ENCODE data around the gene SF3A1.
"Not testable (repeated sequence)": the region's sequence is repeated elsewhere in the genome, so short reads cannot be mapped to it uniquely, and the experiment has no call there.

The SF3A1 gene, protein sequence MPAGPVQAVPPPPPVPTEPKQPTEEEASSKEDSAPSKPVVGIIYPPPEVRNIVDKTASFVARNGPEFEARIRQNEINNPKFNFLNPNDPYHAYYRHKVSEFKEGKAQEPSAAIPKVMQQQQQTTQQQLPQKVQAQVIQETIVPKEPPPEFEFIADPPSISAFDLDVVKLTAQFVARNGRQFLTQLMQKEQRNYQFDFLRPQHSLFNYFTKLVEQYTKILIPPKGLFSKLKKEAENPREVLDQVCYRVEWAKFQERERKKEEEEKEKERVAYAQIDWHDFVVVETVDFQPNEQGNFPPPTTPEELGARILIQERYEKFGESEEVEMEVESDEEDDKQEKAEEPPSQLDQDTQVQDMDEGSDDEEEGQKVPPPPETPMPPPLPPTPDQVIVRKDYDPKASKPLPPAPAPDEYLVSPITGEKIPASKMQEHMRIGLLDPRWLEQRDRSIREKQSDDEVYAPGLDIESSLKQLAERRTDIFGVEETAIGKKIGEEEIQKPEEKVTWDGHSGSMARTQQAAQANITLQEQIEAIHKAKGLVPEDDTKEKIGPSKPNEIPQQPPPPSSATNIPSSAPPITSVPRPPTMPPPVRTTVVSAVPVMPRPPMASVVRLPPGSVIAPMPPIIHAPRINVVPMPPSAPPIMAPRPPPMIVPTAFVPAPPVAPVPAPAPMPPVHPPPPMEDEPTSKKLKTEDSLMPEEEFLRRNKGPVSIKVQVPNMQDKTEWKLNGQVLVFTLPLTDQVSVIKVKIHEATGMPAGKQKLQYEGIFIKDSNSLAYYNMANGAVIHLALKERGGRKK

DNA sequence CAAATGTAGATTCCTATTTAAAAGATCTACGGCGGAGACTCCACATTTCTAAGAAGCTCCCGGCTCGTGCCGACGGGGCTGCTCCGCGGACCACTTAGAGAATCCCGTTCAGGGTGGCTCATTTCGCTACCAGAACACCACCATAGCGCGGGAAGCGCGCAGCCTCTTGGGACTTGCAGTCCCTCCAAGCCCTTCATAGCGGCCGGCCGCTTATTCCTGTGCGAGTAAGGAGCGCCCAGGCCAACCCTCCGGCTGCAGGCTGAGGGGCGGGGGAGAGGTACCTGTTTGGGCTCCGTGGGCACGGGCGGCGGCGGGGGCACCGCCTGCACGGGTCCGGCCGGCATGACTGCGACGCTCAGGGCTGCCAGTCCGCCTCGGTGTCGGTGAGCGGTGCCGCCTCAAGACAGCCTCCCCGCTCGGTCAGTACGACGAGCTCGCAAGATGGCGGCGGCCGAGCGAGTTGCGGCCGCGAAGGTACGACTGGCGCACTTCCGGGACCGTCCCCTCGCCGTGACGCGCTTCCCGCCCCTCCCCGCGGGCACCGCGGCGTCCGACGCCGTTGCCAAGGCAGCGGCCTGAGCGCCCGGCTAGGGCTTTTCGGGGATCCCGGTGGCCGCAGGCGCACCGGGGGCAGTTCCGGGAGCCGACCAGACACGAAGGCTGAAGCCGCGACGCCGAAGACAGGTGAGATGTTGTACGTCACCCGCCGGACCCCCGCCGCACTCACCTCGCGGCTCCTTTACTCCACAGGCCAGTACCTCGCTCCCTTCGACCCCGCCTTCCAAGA is at the start of gene SF3A1, which contains the start of gene CCDC157:
Gene SF3A1, minus strand, starts transcription at position 446 of the 787 bp plus-strand sequence. Its CDS starts 102 bp downstream, at position 344.
Gene CCDC157, plus strand, starts transcription at position 559 of the 787 bp plus-strand sequence. CDS start 8,994 bp downstream, outside the sequence.
- in situ Hi-C loops (cut with MboI; ENCODE audit: low sequenced_read_pairs): no loop called here

DNA sequence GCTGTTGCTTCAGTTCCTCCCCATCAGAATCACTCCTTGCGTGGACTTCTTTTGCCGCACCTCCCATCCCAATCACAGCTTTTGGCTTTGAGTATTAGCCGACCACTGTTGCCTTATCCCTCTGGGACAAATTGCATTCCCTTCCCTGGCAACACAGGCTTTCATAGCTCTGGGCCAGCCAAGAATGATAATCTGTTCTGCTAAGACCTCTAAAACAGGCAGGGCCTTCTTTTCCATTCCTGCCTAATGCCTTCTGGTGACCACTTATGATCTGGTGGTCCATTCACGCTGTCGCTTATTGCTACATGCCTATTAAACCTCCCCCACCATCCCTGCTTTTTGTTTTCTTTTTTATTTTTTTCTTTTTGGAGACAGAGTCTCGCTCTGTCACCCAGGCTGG is 49.7 kb upstream of the SF3A1 start:
- in situ Hi-C loops (cut with MboI; ENCODE audit: low sequenced_read_pairs): no loop called here

DNA sequence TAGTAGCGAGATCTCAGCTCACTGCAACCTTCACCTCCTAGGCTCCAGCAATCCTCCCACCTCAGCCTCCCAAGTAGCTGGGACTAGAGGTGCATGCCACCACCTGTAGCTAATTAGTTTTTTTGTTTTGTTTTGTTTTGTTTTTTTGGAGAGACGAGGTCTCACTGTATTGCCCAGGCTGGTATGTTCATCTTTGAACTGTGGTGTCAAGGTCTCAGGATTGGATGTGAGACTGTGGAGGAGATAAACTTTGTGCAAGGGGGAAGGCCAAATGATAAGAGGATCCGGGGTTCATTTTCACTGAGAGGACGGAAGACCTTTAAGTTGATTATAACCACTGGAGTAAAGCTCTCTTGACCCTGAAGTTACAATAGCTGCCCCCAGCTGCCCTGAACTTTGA is 49.0 kb upstream of the SF3A1 start:
- in situ Hi-C loops (cut with MboI; ENCODE audit: low sequenced_read_pairs): no loop called here

DNA sequence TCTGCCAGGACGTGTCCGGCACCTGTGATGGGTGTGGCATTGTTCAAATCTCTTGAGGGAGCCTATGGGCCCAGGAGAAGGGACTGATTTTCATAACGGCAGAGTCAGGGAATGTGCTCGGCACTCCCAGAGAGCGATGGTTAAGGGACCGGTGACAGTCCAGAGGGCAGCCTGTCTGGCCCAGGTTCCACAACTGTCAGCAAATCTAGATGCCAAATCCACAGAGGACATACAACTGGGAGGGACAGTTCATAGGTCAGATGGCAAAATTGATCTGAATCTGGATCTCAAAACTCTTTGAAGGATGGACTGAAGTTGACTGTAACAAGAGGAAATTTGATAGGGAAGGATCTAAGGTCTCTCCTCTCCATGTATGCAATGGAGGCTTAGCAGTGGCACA is 47.6 kb upstream of the SF3A1 start:
- in situ Hi-C loops (cut with MboI; ENCODE audit: low sequenced_read_pairs): no loop called here

DNA sequence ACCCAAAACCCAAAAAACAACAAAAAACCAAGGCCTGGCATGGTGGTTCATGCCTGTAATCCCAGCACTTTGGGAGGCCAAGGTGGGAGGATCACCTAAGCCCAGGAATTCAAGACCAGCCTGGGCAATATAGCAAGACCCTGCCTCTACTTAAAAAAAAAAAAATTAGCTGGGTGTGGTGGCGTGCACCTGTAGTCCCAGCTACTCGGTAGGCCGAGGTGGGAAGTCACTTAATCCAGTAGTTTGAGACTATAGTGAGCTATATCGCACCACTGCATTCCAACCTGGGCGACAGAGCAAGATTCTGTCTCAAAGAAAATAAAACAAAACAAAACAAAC is 46.0 kb upstream of the SF3A1 start:
- in situ Hi-C loops (cut with MboI; ENCODE audit: low sequenced_read_pairs): not testable (repeated sequence)

DNA sequence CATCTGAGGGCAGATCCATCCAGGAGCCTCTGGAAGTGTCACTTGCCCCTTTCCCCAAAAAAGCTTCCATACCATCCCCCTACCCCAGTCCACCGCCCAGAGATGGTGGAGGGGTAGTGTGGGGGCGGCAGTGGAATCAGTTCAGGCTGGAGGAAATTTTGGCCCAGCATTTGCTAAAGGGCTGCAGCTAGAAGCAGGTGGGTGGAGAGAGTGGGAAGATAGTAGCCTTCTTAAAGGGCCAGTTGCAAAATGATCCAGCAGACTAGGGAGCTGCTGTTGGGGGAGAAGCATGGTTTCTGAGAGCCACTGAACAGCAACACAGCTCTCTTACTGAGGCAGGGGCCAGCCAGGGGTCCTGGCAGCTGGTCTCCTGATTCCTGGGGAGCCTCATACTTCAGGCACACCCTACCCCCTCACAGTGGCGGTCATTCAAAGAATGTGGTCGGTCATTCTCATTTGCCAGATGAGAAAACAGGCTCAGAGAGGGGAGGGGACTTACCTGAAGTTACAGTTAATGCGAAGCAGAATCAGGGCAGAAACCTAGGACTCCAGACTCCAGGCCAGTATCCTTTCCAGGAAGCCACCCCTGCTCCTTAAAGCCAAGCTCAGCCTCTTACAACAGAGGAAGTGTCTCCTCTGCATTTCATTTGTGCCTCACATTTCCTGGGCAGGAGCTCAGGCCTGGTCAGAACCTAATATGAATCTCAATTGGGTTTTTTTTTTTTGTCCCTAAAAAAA is 45.5 kb upstream of the SF3A1 start:
- in situ Hi-C loops (cut with MboI; ENCODE audit: low sequenced_read_pairs): no loop called here

DNA sequence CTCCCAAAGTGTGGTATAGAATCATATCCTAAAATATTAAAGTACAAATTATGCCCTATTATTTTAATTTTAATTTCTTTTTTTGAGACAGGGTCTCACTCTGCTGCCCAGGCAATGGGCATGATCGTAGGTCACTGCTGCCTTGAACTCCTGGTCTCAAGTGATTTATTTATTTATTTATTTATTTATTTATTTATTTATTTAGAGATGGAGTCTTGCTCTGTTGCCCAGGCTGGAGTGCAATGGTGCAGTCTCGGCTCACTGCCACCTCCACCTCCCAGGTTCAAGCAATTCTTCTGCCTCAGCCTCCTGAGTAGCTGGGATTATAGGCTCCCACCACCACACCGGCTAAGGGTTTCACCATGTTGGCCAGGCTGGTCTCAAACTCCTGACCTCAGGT is 44.3 kb upstream of the SF3A1 start:
- in situ Hi-C loops (cut with MboI; ENCODE audit: low sequenced_read_pairs): not testable (repeated sequence)

DNA sequence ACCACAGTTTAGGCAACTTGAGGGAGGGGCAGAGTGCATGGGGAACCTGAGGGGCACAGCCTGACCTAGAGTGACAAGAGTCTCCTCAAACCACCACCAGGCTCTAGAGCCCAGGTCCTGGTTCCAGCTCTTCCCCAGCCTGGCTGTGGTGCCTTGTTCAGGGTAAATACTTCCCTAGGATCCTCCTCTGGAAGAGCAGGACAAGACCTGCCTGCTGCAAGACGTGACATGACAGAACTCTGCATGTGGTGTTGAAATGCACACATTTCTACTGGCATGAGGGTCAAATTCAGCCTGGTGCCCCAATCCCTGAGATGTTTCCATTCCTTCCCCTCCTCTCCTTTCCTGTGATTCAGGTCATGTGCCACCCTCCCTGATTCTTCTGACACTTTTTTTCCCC is 43.5 kb upstream of the SF3A1 start:
- in situ Hi-C loops (cut with MboI; ENCODE audit: low sequenced_read_pairs): no loop called here

DNA sequence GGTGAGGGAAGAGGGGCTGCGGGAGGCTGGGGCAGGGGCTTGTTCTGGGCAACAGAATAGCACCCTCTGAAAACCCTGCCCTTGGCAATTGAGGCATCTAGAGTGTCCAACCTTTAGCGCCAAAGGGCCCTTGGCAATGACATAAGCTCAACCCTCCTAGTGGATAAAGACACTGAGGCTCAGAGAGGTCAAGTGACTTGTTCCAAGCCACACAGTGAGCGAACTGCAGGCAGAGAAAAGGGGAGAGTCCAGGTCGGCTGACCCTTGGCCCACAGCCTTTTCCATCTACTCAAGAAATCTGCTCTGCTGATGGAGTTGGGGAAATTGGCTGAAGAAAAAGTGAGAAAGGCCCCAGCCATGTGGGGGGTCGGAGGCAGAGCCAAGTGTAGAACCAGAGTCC is 43.0 kb upstream of the SF3A1 start:
- in situ Hi-C loops (cut with MboI; ENCODE audit: low sequenced_read_pairs): loop anchor here (10.0 kb wide), 1 partner anchor 85 kb away; no protein-coding TSS in a partner anchor

DNA sequence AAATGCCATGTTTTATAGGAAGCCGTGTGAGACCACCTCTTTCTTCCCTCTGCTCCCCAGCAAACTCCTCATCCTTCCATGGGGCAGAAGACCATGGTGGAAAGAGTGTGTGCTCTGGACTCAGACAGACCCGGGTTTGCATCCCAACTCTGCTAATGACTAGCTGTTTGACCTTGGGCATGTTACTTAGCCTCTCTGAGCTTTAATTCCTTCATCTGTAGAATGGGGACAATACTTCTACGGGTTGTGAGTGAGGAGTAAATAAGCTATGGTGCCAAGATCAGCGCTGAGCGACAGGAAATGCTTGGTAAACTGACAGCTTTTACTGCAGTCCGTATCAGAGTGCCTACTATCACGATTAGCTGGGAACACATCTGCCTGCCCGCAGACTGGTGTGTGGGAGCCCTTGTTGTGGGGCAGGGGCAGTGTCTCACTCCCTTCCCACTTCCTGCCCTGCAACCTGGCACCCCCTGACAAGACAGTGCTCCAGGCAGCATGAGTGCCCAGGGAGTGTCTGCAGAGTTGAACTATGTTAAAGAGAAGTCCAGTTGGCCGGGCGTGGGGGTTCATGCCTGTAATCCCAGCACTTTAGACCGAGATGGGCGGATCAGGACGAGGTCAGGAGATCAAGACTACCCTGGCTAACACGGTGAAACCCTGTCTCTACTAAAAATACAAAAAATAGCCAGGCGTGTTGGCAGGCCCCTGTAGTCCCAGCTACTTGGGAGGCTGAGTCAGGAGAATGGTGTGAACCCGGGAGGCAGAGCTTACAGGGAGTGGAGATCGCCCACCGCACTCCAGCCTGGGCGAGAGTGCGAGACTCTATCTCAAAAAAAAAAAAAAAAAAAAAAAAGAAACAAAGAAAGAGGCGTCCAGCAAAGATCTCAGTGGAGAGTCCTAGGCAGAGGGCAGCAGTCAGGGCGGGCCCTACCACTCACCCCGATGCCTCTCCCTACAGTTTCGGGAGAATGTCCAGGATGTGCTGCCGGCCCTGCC is 42.3 kb upstream of the SF3A1 start:
- in situ Hi-C loops (cut with MboI; ENCODE audit: low sequenced_read_pairs): loop anchor here (10.0 kb wide), 1 partner anchor 86 kb away; no protein-coding TSS in a partner anchor

DNA sequence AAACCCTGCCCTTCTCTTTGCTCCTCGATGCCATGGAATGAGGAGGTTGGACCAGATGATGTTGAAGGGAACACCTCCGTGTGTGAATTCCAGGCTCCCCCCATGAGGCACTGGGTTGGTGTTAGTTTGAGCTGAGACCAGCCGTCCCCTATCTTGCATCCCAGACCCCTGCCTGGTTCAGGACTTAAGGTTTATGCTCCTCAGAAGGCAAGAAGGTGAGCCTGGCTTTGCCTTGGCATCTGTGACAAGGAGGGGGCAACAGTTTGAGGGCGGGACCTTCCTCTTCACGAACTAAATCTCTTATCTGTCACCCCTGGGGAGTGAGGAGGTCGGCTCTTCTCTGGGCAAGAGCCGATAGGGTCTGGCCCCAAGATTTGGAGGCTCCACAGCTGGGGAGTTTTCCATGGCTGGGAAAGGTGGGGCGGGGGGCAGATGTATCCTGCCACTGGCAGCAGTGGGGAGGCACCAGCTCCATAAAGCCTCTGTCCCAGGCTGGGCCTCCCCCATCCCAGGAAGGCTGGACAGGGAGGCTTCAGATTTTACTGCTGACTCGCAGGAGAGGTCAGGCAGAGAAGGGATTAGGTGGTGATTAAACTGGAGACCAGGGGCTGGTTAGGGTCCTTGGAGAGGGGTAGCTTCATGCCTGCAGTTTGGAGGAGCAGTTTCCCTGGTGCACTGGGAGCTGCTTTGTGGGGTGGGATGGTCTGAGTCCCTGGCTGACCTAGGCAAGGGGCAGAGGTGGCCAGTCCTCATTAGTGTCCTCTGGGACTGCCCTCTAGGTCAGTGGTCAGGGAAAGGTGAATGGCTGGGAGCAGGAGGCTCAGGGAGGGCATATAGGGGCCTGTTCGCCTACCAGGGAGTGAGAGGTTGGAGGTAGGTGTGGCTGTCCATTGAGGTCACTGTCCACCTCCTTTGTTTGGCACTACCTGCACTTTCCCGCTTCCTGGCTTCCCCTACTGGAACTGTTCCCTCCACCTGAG is 41.3 kb upstream of the SF3A1 start:
- in situ Hi-C loops (cut with MboI; ENCODE audit: low sequenced_read_pairs): loop anchor here (10.0 kb wide), 1 partner anchor 87 kb away; no protein-coding TSS in a partner anchor

DNA sequence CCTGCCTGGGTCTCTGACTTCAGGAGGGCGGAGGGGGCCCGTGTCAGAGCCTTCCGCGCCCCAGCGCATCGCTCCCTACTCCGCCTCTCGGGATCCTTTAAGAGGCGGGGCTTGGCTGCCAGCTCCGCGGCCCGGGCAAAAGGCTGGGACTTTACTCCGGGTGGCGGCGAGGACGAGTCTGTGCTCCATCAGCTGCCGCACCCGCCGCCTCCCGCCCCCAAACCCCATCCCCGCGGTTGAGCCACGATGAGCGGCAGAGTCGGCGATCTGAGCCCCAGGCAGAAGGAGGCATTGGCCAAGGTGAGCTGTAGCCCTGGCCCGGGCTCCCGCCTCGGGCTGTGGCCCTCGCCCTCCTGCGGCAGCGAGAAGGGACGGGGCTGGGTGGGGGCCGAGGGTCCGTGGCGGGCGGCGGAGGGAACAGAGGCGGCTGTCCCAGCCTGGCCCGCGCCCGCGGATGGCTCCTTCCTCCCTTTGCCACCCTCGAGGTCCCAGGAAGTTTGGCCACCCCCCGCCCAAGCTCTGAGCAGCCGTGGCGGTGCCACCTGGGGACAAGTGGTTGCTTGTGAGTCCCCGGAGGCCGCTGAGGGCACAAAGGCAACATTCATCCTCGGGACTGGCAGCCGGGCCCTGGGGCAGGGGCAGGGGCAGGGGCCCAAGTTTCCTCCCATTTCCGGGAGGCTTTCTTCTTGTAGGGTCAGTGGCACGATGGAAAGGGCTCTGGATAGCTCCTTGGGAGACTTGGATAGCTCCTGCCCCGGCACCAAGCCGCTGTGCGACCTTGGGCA is 40.4 kb upstream of the SF3A1 start, which contains the start of gene SEC14L2:
Gene SEC14L2, plus strand, starts transcription at position 148 of the 785 bp plus-strand sequence. Its CDS starts 99 bp downstream, at position 247.
- in situ Hi-C loops (cut with MboI; ENCODE audit: low sequenced_read_pairs): loop anchor here (10.0 kb wide), 1 partner anchor 88 kb away; no protein-coding TSS in a partner anchor

DNA sequence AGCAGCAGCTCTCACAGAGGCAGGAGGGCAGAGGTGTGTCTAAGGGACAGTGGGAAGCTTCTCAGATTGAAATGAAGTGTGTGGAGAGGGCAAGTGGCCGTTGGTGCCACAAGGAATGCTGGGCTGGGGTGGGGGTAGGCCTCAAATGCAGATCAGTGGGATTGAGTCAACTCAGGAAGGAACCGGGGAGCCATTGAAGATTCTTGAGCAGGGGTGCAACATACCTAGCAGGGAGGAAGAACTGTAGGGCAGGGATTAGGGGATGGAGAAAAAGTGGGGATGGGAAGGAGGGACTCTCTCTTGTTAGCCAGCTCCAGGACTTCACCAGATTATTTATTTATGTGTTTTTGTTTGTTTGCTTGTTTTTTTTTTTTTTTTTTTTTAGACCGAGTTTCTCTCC is 37.2 kb upstream of the SF3A1 start:
- in situ Hi-C loops (cut with MboI; ENCODE audit: low sequenced_read_pairs): loop anchor here (10.0 kb wide), 1 partner anchor 91 kb away; no protein-coding TSS in a partner anchor

DNA sequence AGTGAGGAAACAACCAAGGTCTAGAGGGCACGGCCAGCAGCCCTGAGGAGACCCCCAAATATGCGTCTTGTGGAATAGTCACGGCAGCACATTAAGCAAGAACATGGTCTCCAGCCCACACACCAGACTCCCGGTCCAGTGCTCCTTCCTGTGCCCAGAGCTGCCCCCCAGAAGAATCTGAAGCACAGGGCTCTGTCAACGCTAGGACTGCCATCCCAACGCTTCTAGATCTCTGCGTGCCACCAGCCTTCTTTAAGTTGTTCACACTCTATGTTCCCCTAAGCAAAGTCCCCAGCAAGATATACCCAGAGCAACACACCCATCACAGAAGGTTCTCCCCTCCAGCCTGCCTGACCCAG is 36.6 kb upstream of the SF3A1 start:
- in situ Hi-C loops (cut with MboI; ENCODE audit: low sequenced_read_pairs): loop anchor here (10.0 kb wide), 1 partner anchor 92 kb away; no protein-coding TSS in a partner anchor

DNA sequence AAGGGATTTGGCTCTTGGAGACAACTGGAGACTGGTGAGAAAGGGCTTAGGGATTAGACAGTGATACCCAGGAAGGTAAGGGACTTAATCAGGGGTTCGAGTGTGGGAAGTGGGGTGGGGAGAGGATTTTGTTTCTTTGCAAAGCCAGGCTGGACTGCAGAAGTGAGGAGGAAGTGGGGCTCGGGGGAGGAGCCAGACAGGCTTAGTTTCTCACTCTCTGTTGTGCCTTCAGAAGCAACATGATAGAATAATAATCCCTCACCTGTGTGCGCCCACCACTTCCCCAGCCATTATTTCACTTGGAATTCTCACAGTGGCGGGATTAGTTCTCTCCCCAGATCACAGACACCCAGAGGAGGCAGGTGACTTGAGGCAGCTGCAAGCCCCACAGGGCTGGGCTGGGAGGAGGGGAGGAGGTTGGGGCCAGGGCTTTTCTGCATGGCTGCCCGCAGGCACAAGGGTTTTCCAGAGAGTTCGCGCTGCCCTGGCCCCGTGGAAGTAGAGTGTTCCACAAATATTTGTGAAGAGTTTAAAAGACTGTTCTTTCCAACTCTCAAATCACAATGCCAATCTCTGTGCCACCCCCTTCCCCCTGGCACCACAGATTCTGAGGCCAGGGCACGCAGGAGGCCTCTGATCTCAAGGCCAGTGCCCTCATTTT is 36.1 kb upstream of the SF3A1 start:
- in situ Hi-C loops (cut with MboI; ENCODE audit: low sequenced_read_pairs): loop anchor here (10.0 kb wide), 1 partner anchor 92 kb away; no protein-coding TSS in a partner anchor

DNA sequence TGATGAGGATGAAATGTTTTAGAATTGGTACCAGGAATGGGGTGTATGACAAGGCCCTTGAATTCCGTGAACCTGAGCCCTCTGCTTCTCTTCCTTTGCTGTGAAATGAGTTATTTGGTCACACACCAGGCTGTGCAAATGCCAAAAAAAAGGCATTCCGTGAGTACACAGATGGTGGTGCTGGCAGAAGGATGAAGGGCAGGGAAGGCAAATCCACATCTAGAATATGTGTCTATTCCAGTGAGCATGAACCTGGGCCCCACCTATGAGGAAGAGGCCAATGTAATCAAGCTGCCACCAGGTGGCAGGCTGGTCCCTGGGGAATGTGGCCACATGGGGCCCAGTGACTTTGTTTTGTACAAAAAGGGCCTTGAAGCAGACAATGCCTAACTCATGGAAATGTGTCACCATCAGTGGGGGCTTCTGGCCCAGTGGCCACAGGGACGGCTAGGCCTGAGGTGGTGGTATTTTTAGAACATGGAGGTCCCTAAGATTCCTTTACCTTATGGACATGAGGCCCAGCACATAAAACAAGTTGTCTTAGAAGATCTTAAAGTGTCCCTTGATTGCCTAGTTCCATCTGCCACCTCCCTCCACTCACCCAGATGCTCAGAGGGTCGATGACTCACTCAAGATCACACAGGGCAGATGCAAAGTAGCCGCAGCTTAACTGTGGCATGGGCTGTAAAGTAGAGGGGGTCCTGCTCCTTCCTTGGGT is 34.4 kb upstream of the SF3A1 start:
- in situ Hi-C loops (cut with MboI; ENCODE audit: low sequenced_read_pairs): loop anchor here (10.0 kb wide), 1 partner anchor 94 kb away; no protein-coding TSS in a partner anchor
